H9 (cell line): ENCODE data around the gene SPRY2. TPM values are rescaled to one million over a fixed set of nuclear protein-coding genes. Genes with fewer than 3 reads are reported as not detected.

Source experiments
- DNase-seq: peaks from one replicate; pipeline ENCODE4 v3.0.0-alpha.2; 2017
- H2AFZ ChIP-seq: one replicate; pipeline ENCODE4 v1.6.1; 2013; ENCODE audit warnings: mild to moderate bottlenecking, low read length, control low read depth, moderate library complexity
- H2AK5ac ChIP-seq: 2 replicates; pipeline ENCODE4 v1.6.1; 2013; ENCODE audit warnings: low read length, control low read depth, mixed read lengths; ENCODE audit not compliant: insufficient read length
- H2BK120ac ChIP-seq: one replicate; pipeline ENCODE4 v1.6.1; 2013; ENCODE audit warnings: low read depth, mild to moderate bottlenecking, low read length, control low read depth, inconsistent platforms; ENCODE audit not compliant: poor library complexity, severe bottlenecking
- H2BK12ac ChIP-seq: 2 replicates; pipeline ENCODE4 v1.6.1; 2013; ENCODE audit warnings: low read length, control low read depth, mixed read lengths, low read depth; ENCODE audit not compliant: insufficient read length
- H2BK15ac ChIP-seq: 2 replicates; pipeline ENCODE4 v1.6.1; 2013; ENCODE audit warnings: low read depth, low read length, control low read depth
- H2BK20ac ChIP-seq: one replicate; pipeline ENCODE4 v1.6.1; 2013; ENCODE audit warnings: low read depth, mild to moderate bottlenecking, low read length, control low read depth, inconsistent platforms; ENCODE audit not compliant: poor library complexity, severe bottlenecking
- H2BK5ac ChIP-seq: 2 replicates; pipeline ENCODE4 v1.6.1; 2013; ENCODE audit warnings: low read length, control low read depth, mixed read lengths; ENCODE audit not compliant: insufficient read length
- H3K14ac ChIP-seq: 2 replicates; pipeline ENCODE4 v1.6.1; 2013; ENCODE audit warnings: low read length, control low read depth; ENCODE audit not compliant: insufficient read depth
- H3K18ac ChIP-seq: 2 replicates; pipeline ENCODE4 v1.6.1; 2013; ENCODE audit warnings: low read depth, mild to moderate bottlenecking, mixed read lengths, low read length, control low read depth; ENCODE audit not compliant: insufficient read length
- H3K23ac ChIP-seq: 2 replicates; pipeline ENCODE4 v1.6.1; 2013; ENCODE audit warnings: low read length, control low read depth, mixed read lengths, low read depth; ENCODE audit not compliant: insufficient read length
- H3K23me2 ChIP-seq: 2 replicates; pipeline ENCODE4 v1.6.1; 2013; ENCODE audit warnings: low read depth, mild to moderate bottlenecking, mixed read lengths, low read length, control low read depth; ENCODE audit not compliant: insufficient read length, poor library complexity, severe bottlenecking
- H3K27ac ChIP-seq: 2 replicates; pipeline ENCODE4 v1.5.1; 2013; ENCODE audit warnings: low read length, control low read depth, mixed read lengths, low read depth; ENCODE audit not compliant: insufficient read length
- H3K27me3 ChIP-seq: 2 replicates; pipeline ENCODE4 v1.6.1; 2013; ENCODE audit warnings: low read length, control low read depth, inconsistent platforms; ENCODE audit not compliant: insufficient read depth
- H3K4ac ChIP-seq: 2 replicates; pipeline ENCODE4 v1.6.1; 2013; ENCODE audit warnings: low read depth, mild to moderate bottlenecking, control low read depth, inconsistent platforms, low read length, moderate library complexity
- H3K4me1 ChIP-seq: 2 replicates; pipeline ENCODE4 v1.6.1; 2013; ENCODE audit warnings: low read length, control low read depth, inconsistent platforms; ENCODE audit not compliant: insufficient read depth
- H3K4me2 ChIP-seq: 2 replicates; pipeline ENCODE4 v1.6.1; 2013; ENCODE audit warnings: low read length, control low read depth, mixed read lengths; ENCODE audit not compliant: insufficient read length, insufficient read depth
- H3K56ac ChIP-seq: 2 replicates; pipeline ENCODE4 v1.6.1; 2013; ENCODE audit warnings: low read depth, mild to moderate bottlenecking, mixed read lengths, low read length, control low read depth; ENCODE audit not compliant: insufficient read length
- H3K79me1 ChIP-seq: 2 replicates; pipeline ENCODE4 v1.6.1; 2013; ENCODE audit warnings: low read depth, mild to moderate bottlenecking, moderate library complexity, low read length, control low read depth, inconsistent platforms; ENCODE audit not compliant: insufficient read depth, poor library complexity, severe bottlenecking
- H3K79me2 ChIP-seq: 2 replicates; pipeline ENCODE4 v1.6.1; 2013; ENCODE audit warnings: low read length, control low read depth, inconsistent platforms; ENCODE audit not compliant: insufficient read depth
- H3K9ac ChIP-seq: 2 replicates; pipeline ENCODE4 v1.6.1; 2013; ENCODE audit warnings: low read length, control low read depth, mixed read lengths; ENCODE audit not compliant: insufficient read length; ENCODE audit errors: extremely low read depth
- H3K9me3 ChIP-seq: one replicate; pipeline ENCODE4 v1.6.1; 2013; ENCODE audit warnings: low read depth, low read length, inconsistent platforms; ENCODE audit not compliant: control insufficient read depth
- H3T11ph ChIP-seq: one replicate; pipeline ENCODE4 v1.6.1; 2013; ENCODE audit warnings: mild to moderate bottlenecking, low read length, control low read depth, inconsistent platforms
- H4K20me1 ChIP-seq: one replicate; pipeline ENCODE4 v1.6.1; 2013; ENCODE audit not compliant: control insufficient read depth, insufficient read length, insufficient read depth
- H4K5ac ChIP-seq: 2 replicates; pipeline ENCODE4 v1.6.1; 2013; ENCODE audit warnings: low read depth, mild to moderate bottlenecking, mixed read lengths, low read length, control low read depth; ENCODE audit not compliant: insufficient read length
- H4K8ac ChIP-seq: replicated peaks from 2 replicates; pipeline ENCODE4 v1.6.1; 2013; ENCODE audit warnings: low read length, control low read depth, mixed read lengths, low read depth; ENCODE audit not compliant: insufficient read length
- H4K91ac ChIP-seq: 2 replicates; pipeline ENCODE4 v1.6.1; 2013; ENCODE audit warnings: low read depth, mild to moderate bottlenecking, moderate library complexity, mixed read lengths, low read length, control low read depth; ENCODE audit not compliant: insufficient read length
- H3K27ac Mint-ChIP-seq, 3 experiments: 2 replicates in 2 of 3; 3 replicates in 1 of 3; pipeline ENCODE4 v1.8.0; 2020 to 2021; ENCODE audit warnings: mixed read lengths in 3 of 3, mild to moderate bottlenecking in 1 of 3, moderate library complexity in 1 of 3
- H3K27me3 Mint-ChIP-seq: 2 replicates; pipeline ENCODE4 v1.8.0; 2021; ENCODE audit warnings: low read depth, mild to moderate bottlenecking, moderate library complexity, mixed read lengths
- H3K36me3 Mint-ChIP-seq, 3 experiments: 2 replicates in 2 of 3; 3 replicates in 1 of 3; pipeline ENCODE4 v1.8.0; 2020 to 2021; ENCODE audit warnings: low read depth in 3 of 3, mixed read lengths in 3 of 3; ENCODE audit not compliant: insufficient read depth in 1 of 3
- H3K4me1 Mint-ChIP-seq, 2 experiments: 2 replicates each; pipeline ENCODE4 v1.8.0; 2020; ENCODE audit warnings: mixed read lengths in 2 of 2
- H3K4me3 Mint-ChIP-seq, 2 experiments: 2 replicates in 1 of 2; 3 replicates in 1 of 2; pipeline ENCODE4 v1.8.0; 2020 to 2021; ENCODE audit warnings: mild to moderate bottlenecking in 2 of 2, mixed read lengths in 2 of 2, moderate library complexity in 1 of 2
- H3K9me3 Mint-ChIP-seq, 2 experiments: 2 replicates in 1 of 2; 3 replicates in 1 of 2; pipeline ENCODE4 v1.8.0; 2020; ENCODE audit warnings: mild to moderate bottlenecking in 2 of 2, mixed read lengths in 2 of 2, moderate library complexity in 1 of 2
- WGBS: extraction: QIAGEN DNeasy Blood & Tissue Kit; methylation state at CpG from one replicate; pipeline ENCODE4 v1.1.7; 2013; ENCODE audit warnings: missing lambda C conversion rate, low lambda C conversion rate, mixed read lengths; ENCODE audit not compliant: insufficient read length; ENCODE audit errors: extremely low coverage; 5-methylcytosine and 5-hydroxymethylcytosine counted together
- total RNA-seq: library from RNA; stranded (reverse); gene quantifications from 2 replicates; pipeline ENCODE4 v1.2.1, GENCODE V29; 2021
- TF ChIP-seq, protein P1 (sequence below): fragments of 200-600 bp; sonication (generic); conservative IDR thresholded peaks from 3 replicates; pipeline ENCODE4 v1.8.0; 2021; ENCODE audit warnings: antibody characterized with exemption, mild to moderate bottlenecking

The SPRY2 gene
- total RNA-seq, 1 experiment from 2014 or later, result 56.4 TPM

DNA sequence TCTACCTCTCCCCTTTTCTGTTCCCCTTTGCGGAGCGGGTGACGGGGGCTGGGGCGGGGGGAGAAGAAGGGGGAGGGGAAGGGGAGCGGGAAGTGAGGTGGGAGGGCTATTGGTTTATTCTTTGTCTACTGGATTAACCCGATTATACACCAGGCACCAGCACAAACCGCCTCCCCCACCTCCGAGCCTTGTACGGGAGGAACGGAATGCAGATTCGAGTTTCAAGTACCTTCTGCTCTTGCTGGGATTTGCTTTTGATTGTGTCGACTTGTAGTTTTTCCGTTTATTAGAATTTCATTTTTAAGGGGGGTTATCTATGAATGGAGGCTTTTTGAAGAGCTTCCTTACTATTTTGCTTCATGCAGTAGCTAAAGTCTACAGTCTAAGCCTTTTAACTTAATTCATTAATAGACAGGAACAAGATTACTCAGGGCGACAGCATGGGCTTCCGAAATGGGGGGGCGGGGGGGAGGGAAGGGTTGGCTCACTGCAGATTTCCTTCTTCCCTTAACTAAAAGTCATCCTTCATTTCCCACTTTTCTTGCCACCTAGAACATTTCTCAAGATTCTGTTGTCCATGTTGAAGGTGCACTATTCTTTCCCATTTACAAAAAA, 937 bp upstream of the SPRY2 start:
- Histone ChIP-seq H3K56ac (no peak overlapping the region), H2BK12ac (no peak overlapping the region), H3K79me1 (no peaks in the 10 kb centered on the region), H3K18ac (peak overlapping the region; percentile 53), H3K4me2 (peak overlapping the region; percentile 76), H3K4ac (no peak overlapping the region; the same call in 1 of the 2 replicates), H3K79me2 (peaks cover 38% of the 10 kb centered on the region), H3K4me1 (peaks cover 4% of the 10 kb centered on the region; the same call in 1 of the 2 replicates), H2AK5ac (no peak overlapping the region), H3K23me2 (peaks cover 21% of the 10 kb centered on the region), H3K23ac (no peak overlapping the region), H2AFZ (no peak overlapping the region), H2BK5ac (peak overlapping the region; percentile 11), H3K27ac (peak overlapping the region; percentile 95), H3K14ac (peak overlapping the region; percentile 33; the same call in 1 of the 2 replicates), H4K20me1 (peaks cover 2% of the 10 kb centered on the region), H4K8ac (no peak overlapping the region), H4K5ac (peak overlapping the region; percentile 44), H2BK120ac (no peak overlapping the region), H3T11ph (no peak overlapping the region), H3K27me3 (no peaks in the 10 kb centered on the region), H2BK15ac (no peak overlapping the region), H3K9ac (peak overlapping the region; percentile 98), H3K9me3 (no peaks in the 10 kb centered on the region), H2BK20ac (no peak overlapping the region), H4K91ac (no peak overlapping the region)
- Mint-ChIP-seq H3K4me1 (peaks cover 15 to 44% of the 10 kb centered on the region in 2 experiments), H3K27me3 (peaks cover 8% of the 10 kb centered on the region), H3K27ac (peak overlapping the region; percentile 89 to 98 (median 95); a peak in 6 of 7 replicates), H3K36me3 (peaks cover 8 to 17% (median 12%) of the 10 kb centered on the region in 3 experiments; a peak in 6 of 7 replicates), H3K4me3 (peak overlapping the region in 1 of 2 experiments; percentile 87; a peak in 3 of 5 replicates), H3K9me3 (peaks cover 0 to 3% of the 10 kb centered on the region in 2 experiments; a peak in 2 of 5 replicates)
- TF ChIP-seq, protein P1, sequence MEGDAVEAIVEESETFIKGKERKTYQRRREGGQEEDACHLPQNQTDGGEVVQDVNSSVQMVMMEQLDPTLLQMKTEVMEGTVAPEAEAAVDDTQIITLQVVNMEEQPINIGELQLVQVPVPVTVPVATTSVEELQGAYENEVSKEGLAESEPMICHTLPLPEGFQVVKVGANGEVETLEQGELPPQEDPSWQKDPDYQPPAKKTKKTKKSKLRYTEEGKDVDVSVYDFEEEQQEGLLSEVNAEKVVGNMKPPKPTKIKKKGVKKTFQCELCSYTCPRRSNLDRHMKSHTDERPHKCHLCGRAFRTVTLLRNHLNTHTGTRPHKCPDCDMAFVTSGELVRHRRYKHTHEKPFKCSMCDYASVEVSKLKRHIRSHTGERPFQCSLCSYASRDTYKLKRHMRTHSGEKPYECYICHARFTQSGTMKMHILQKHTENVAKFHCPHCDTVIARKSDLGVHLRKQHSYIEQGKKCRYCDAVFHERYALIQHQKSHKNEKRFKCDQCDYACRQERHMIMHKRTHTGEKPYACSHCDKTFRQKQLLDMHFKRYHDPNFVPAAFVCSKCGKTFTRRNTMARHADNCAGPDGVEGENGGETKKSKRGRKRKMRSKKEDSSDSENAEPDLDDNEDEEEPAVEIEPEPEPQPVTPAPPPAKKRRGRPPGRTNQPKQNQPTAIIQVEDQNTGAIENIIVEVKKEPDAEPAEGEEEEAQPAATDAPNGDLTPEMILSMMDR, result no peak
- no CpG with 5 or more reads among the region's 16 CpGs for WGBS
- peak; percentile 53 for DNase-seq
